Measurements from ENCODE around the gene ANKS1A.

Gene ANKS1A

DNA sequence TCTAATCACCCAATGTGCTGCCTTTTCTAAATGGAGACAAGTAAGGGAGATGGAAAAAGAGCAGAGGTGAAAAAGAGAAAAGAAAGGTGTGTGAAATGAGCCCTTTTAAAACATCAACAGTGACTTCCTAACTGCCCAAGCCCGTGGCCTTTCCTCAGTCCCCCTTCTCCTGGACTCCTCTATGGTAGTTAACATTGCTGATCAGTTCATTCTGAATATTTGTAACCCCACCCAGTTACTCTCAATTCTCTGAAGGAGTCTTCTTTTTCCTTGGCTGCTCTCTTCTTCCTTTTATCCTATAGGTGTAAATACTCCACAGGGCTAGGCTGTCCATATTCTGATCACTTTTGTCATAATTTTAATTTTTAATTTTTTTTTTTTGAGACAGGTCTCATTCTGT lies 28.3 kb upstream of the ANKS1A start:
- H3K4me2 ChIP-seq, result no peak overlapping the region
- no peak overlapping the region for H3K4me3 ChIP-seq (IDR thresholded peaks at IDR 0.05; ENCODE audit: insufficient read depth, low read depth, low read length)
- H3K27me3 ChIP-seq (ENCODE audit: insufficient read depth, low read depth), result no peaks in the 10 kb centered on the region
- no peak overlapping the region for H3K9ac ChIP-seq
- H3K36me3 ChIP-seq (ENCODE audit: insufficient read depth), result no peaks in the 10 kb centered on the region
- no peaks in the 10 kb centered on the region for H4K20me1 ChIP-seq (ENCODE audit: insufficient read depth)
- no peaks in the 10 kb centered on the region for H3K4me1 ChIP-seq (ENCODE audit: low read depth, poor library complexity, severe bottlenecking)
- TF ChIP-seq, protein P1, sequence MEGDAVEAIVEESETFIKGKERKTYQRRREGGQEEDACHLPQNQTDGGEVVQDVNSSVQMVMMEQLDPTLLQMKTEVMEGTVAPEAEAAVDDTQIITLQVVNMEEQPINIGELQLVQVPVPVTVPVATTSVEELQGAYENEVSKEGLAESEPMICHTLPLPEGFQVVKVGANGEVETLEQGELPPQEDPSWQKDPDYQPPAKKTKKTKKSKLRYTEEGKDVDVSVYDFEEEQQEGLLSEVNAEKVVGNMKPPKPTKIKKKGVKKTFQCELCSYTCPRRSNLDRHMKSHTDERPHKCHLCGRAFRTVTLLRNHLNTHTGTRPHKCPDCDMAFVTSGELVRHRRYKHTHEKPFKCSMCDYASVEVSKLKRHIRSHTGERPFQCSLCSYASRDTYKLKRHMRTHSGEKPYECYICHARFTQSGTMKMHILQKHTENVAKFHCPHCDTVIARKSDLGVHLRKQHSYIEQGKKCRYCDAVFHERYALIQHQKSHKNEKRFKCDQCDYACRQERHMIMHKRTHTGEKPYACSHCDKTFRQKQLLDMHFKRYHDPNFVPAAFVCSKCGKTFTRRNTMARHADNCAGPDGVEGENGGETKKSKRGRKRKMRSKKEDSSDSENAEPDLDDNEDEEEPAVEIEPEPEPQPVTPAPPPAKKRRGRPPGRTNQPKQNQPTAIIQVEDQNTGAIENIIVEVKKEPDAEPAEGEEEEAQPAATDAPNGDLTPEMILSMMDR (conservative IDR thresholded peaks at IDR 0.05; ENCODE audit: low read depth, low read length), result no peak
- no peak overlapping the region for H2AFZ ChIP-seq (ENCODE audit: low read depth)
- no peaks in the 10 kb centered on the region for H3K79me2 ChIP-seq (ENCODE audit: insufficient read depth, low read depth)
- H3K27ac ChIP-seq, result no peak overlapping the region

DNA sequence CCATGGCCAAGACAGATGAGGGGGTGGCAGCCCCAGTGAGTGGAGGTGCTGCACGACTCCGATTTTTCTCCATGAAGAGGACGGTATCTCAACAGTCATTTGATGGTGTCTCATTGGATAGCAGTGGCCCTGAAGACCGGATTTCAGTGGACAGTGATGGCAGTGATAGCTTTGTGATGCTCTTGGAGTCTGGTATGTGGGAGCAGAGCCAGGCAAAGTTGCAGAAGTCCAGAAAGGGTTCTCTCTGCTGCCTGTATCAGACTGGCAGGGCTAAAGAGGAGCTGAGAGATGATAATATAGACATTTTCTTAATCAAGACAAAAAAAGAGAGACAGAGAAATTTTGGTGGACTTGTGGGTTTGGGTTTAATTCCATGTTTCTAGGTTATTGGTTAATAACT lies 25.0 kb upstream of the ANKS1A start:
- H2AFZ ChIP-seq (ENCODE audit: low read depth), result no peak overlapping the region
- no peak overlapping the region for H3K27ac ChIP-seq
- H3K4me3 ChIP-seq (IDR thresholded peaks at IDR 0.05; ENCODE audit: insufficient read depth, low read depth, low read length), result no peak overlapping the region
- TF ChIP-seq, protein P1 (conservative IDR thresholded peaks at IDR 0.05; ENCODE audit: low read depth, low read length), result no peak
- H3K79me2 ChIP-seq (ENCODE audit: insufficient read depth, low read depth), result no peaks in the 10 kb centered on the region
- H3K4me2 ChIP-seq, result no peak overlapping the region
- 0 out of 2 replicates have a peak, but pooled peaks cover 3% of the 10 kb centered on the region for H3K36me3 ChIP-seq (ENCODE audit: insufficient read depth)
- no peak overlapping the region for H3K9ac ChIP-seq
- H3K4me1 ChIP-seq (ENCODE audit: low read depth, poor library complexity, severe bottlenecking), result peaks cover 8% of the 10 kb centered on the region
- H3K27me3 ChIP-seq (ENCODE audit: insufficient read depth, low read depth), result no peaks in the 10 kb centered on the region
- H4K20me1 ChIP-seq (ENCODE audit: insufficient read depth), result no peaks in the 10 kb centered on the region

DNA sequence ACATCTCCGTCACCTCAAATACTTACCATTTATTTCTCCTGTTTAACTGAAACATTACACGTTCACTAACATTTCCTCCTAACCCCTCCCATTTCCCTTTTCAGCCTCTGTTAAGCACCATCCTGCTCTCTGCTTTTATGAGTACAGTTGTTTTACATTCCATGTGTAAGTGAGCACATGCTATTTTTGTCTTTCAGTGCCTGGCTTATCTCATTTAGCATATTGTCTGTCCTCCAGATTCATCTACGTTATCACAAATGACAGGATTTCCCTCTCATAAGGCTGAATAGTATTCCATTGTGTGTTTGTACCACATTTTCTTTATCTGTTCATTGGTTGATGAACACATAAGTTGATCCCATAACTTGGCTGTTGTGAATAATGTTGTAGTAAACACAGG lies 23.9 kb upstream of the ANKS1A start:
- Histone ChIP-seq H3K4me3 (IDR thresholded peaks at IDR 0.05; ENCODE audit: insufficient read depth, low read depth, low read length) (no peak overlapping the region), H3K4me1 (ENCODE audit: low read depth, poor library complexity, severe bottlenecking) (peaks cover 8% of the 10 kb centered on the region), H2AFZ (ENCODE audit: low read depth) (no peak overlapping the region), H3K9ac (no peak overlapping the region), H3K27ac (no peak overlapping the region), H3K79me2 (ENCODE audit: insufficient read depth, low read depth) (no peaks in the 10 kb centered on the region), H3K4me2 (no peak overlapping the region), H3K36me3 (ENCODE audit: insufficient read depth) (0 out of 2 replicates have a peak, but pooled peaks cover 3% of the 10 kb centered on the region), H3K27me3 (ENCODE audit: insufficient read depth, low read depth) (no peaks in the 10 kb centered on the region), H4K20me1 (ENCODE audit: insufficient read depth) (no peaks in the 10 kb centered on the region)
- TF ChIP-seq, protein P1 (conservative IDR thresholded peaks at IDR 0.05; ENCODE audit: low read depth, low read length), result no peak

DNA sequence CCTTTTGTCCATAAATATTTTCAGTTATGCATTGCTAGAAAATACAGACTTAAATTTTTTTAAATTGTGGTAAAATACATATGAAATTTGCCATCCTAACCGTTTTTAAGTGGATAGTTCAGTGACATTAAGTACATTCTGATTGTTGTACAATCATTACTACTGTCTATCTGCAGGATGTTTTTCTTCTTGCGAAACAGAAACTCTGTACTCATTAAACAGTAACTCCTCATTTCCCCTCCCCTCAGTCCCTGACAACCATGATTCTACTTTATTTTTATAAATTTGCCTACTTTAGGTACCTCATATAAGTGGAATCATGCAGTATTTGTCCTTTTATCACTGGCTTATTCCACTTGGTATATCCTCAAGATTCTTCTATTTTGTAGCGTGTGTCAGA lies 22.5 kb upstream of the ANKS1A start:
- no peaks in the 10 kb centered on the region for H3K27me3 ChIP-seq (ENCODE audit: insufficient read depth, low read depth)
- no peaks in the 10 kb centered on the region for H3K79me2 ChIP-seq (ENCODE audit: insufficient read depth, low read depth)
- H2AFZ ChIP-seq (ENCODE audit: low read depth), result no peak overlapping the region
- H3K4me2 ChIP-seq, result no peak overlapping the region
- no peak overlapping the region for H3K4me3 ChIP-seq (IDR thresholded peaks at IDR 0.05; ENCODE audit: insufficient read depth, low read depth, low read length)
- TF ChIP-seq, protein P1 (conservative IDR thresholded peaks at IDR 0.05; ENCODE audit: low read depth, low read length), result no peak
- 0 out of 2 replicates have a peak, but pooled peaks cover 3% of the 10 kb centered on the region for H3K36me3 ChIP-seq (ENCODE audit: insufficient read depth)
- H3K4me1 ChIP-seq (ENCODE audit: low read depth, poor library complexity, severe bottlenecking), result peaks cover 8% of the 10 kb centered on the region
- no peak overlapping the region for H3K27ac ChIP-seq
- H4K20me1 ChIP-seq (ENCODE audit: insufficient read depth), result no peaks in the 10 kb centered on the region
- H3K9ac ChIP-seq, result no peak overlapping the region

All from KMS-11 (cell line).